H1 (cell line): ENCODE data around the gene TASP1. TPM values are rescaled to one million over a fixed set of nuclear protein-coding genes. Genes with fewer than 3 reads are reported as not detected.

ENCODE experiments used
- FOSL1 ChIP-seq: IDR thresholded peaks from 2 replicates; pipeline ENCODE4 v1.6.1; 2011; ENCODE audit warnings: mild to moderate bottlenecking, low read depth, low read length, moderate library complexity; ENCODE audit not compliant: insufficient read depth
- polyA plus RNA-seq, 7 experiments: library from polyadenylated mRNA; depleted of rRNA in 3 of 7; stranded (reverse) in 5 of 7; unstranded in 2 of 7; fragments of >200 nt in 5 of 7; fragments of 200-250 nt in 2 of 7; gene quantifications; 1 replicate in 5 of 7; 2 replicates in 1 of 7; 4 replicates in 1 of 7; pipeline versions ENCODE4 v1.2.1 to v1.2.3, GENCODE V29; 2011 to 2013; ENCODE audit warnings: missing spikeins in 2 of 7, mixed read lengths in 2 of 7
- total RNA-seq: library from RNA; stranded (reverse); fragmentation: NEBNext Ultra II Directional; extraction: Animal tissue kit (Norgen Biotek cat#: 25700); gene quantifications from 2 replicates; pipeline ENCODE4 v1.2.1, GENCODE V29; 2021

Gene TASP1
- total and polyA plus RNA-seq, 2 of the 8 experiments (the other 6 are each of a cell fraction or from before 2014, with no cell fraction given), result 4.5 to 10.9 TPM

DNA sequence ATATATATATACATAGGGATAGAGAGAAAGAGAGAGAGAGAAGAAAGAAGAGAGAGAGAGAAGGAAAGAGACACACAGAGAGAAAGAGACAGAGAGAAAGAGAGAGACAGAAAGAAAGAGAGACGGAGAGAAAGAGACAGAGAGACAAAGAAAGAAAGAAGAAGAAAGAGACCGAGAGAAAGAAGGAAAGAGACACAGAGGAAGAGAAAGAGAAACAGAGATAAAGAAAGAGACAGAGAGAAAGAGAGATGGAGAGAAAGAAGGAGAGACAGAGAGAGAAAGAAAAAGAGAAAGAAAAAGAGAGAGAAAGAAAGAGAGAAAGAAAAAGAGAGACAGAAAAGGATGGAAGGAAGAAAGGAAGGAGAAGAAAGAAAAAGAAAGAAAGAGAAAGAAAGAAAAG, 46.9 kb upstream of the TASP1 start (continued):
- no peak for TF ChIP-seq FOSL1
